HEK293 (cell line): ENCODE data around the gene CHAC1.
A peak's percentile ranks its signal among the peaks of the same experiment; 100 is the strongest.

ENCODE experiments used
- CTCF ChIA-PET: fragments of 350-600 bp; formaldehyde crosslinking; extraction: SDS; loops from one replicate; lab custom pipeline; 2021; ENCODE audit warnings: antibody characterized with exemption; lab: Yijun Ruan, JAX
- POLR2A ChIA-PET: fragments of 300-600 bp; formaldehyde crosslinking; extraction: SDS; loops from one replicate; lab custom pipeline; 2020; ENCODE audit warnings: antibody characterized with exemption, inconsistent platforms; lab: Yijun Ruan, JAX
- H3K27ac ChIP-seq: fragments of 200-500 bp; sonication (Bioruptor generic); 2 replicates; pipeline ENCODE4 v1.5.1; 2014; ENCODE audit warnings: low read depth, low read length, control low read depth, inconsistent platforms; ENCODE audit errors: extremely low read depth
- H3K36me3 ChIP-seq, 2 experiments: fragments of 200-500 bp in 1 of 2; sonication (Bioruptor generic) in 1 of 2; 1 replicate in 1 of 2; 2 replicates in 1 of 2; pipeline ENCODE4 v1.5.1; 2014 to 2017; ENCODE audit warnings: inconsistent platforms in 2 of 2, low read length in 2 of 2; ENCODE audit not compliant: control insufficient read depth in 2 of 2, insufficient read depth in 1 of 2
- H3K4me1 ChIP-seq: fragments of 200-500 bp; sonication (Bioruptor generic); 2 replicates; pipeline ENCODE4 v1.5.1; 2014; ENCODE audit warnings: mild to moderate bottlenecking, low read length, inconsistent platforms; ENCODE audit not compliant: control insufficient read depth, insufficient read depth
- H3K4me3 ChIP-seq: 2 replicates; pipeline ENCODE4 v1.5.1; 2011; ENCODE audit warnings: low read depth, mild to moderate bottlenecking, control low read depth, low read length, moderate library complexity
- H3K9me3 ChIP-seq: fragments of 200-500 bp; sonication (Bioruptor generic); 2 replicates; pipeline ENCODE4 v1.5.1; 2014; ENCODE audit warnings: low read depth, low read length, inconsistent platforms; ENCODE audit not compliant: control insufficient read depth, insufficient read depth
- MEIS1 ChIP-seq: sonication (generic); formaldehyde crosslinking; IDR thresholded peaks from 2 replicates; pipeline ENCODE4 v1.8.1; 2022; ENCODE audit warnings: missing genetic modification reagents, mild to moderate bottlenecking, borderline replicate concordance
- SP2 ChIP-seq: fragments of 450-650 bp; formaldehyde crosslinking; IDR thresholded peaks from 2 replicates; pipeline ENCODE4 v1.5.1; 2016; ENCODE audit warnings: missing biosample characterization, missing genetic modification characterization
- ZBTB8A ChIP-seq: fragments of 450-650 bp; formaldehyde crosslinking; IDR thresholded peaks from 2 replicates; pipeline ENCODE4 v1.5.1; 2016; ENCODE audit warnings: missing biosample characterization, missing genetic modification characterization
- ZFHX2 ChIP-seq: fragments of 450-650 bp; formaldehyde crosslinking; conservative IDR thresholded peaks from 2 replicates; pipeline ENCODE4 v1.5.1; 2016; ENCODE audit warnings: missing biosample characterization, missing genetic modification characterization
- ZFP3 ChIP-seq: fragments of 450-650 bp; formaldehyde crosslinking; IDR thresholded peaks from 2 replicates; pipeline ENCODE4 v1.5.1; 2016; ENCODE audit warnings: low read depth, missing biosample characterization, missing genetic modification characterization
- ZNF133 ChIP-seq: fragments of 450-650 bp; formaldehyde crosslinking; IDR thresholded peaks from 2 replicates; pipeline ENCODE4 v1.5.1; 2016; ENCODE audit warnings: missing biosample characterization, missing genetic modification characterization
- ZNF174 ChIP-seq: fragments of 450-650 bp; formaldehyde crosslinking; IDR thresholded peaks from 2 replicates; pipeline ENCODE4 v1.5.0; 2017; ENCODE audit warnings: missing biosample characterization, mild to moderate bottlenecking, missing genetic modification characterization
- ZNF211 ChIP-seq: fragments of 450-650 bp; formaldehyde crosslinking; IDR thresholded peaks from 2 replicates; pipeline ENCODE4 v1.5.1; 2016; ENCODE audit warnings: low read depth, missing biosample characterization, missing genetic modification characterization
- ZNF223 ChIP-seq: fragments of 450-650 bp; formaldehyde crosslinking; IDR thresholded peaks from 2 replicates; pipeline ENCODE4 v1.5.1; 2016; ENCODE audit warnings: missing biosample characterization, missing genetic modification characterization
- ZNF24 ChIP-seq: fragments of 450-650 bp; formaldehyde crosslinking; IDR thresholded peaks from 2 replicates; pipeline ENCODE4 v1.5.1; 2016; ENCODE audit warnings: missing biosample characterization, missing genetic modification characterization
- ZNF544 ChIP-seq: fragments of 450-650 bp; formaldehyde crosslinking; IDR thresholded peaks from 2 replicates; pipeline ENCODE4 v1.5.0; 2017; ENCODE audit warnings: missing biosample characterization, missing genetic modification characterization
- ZNF626 ChIP-seq: fragments of 450-650 bp; sonication (Bioruptor Pico); formaldehyde crosslinking; IDR thresholded peaks from 2 replicates; pipeline ENCODE4 v1.5.1; 2018; ENCODE audit warnings: missing biosample characterization, missing genetic modification characterization, inconsistent platforms
- ZNF629 ChIP-seq: fragments of 450-650 bp; formaldehyde crosslinking; IDR thresholded peaks from 2 replicates; pipeline ENCODE4 v1.5.1; 2017; ENCODE audit warnings: missing biosample characterization, missing genetic modification characterization
- ZNF664 ChIP-seq: fragments of 450-650 bp; formaldehyde crosslinking; IDR thresholded peaks from 2 replicates; pipeline ENCODE4 v1.5.1; 2016; ENCODE audit warnings: missing biosample characterization, missing genetic modification characterization
- ZNF768 ChIP-seq: fragments of 450-650 bp; formaldehyde crosslinking; IDR thresholded peaks from 2 replicates; pipeline ENCODE4 v1.5.1; 2018; ENCODE audit warnings: missing biosample characterization, mild to moderate bottlenecking, missing genetic modification characterization
- ZNF837 ChIP-seq: fragments of 450-650 bp; formaldehyde crosslinking; IDR thresholded peaks from 2 replicates; pipeline ENCODE4 v1.5.1; 2016; ENCODE audit warnings: missing biosample characterization, missing genetic modification characterization
- ZNF843 ChIP-seq: fragments of 450-650 bp; formaldehyde crosslinking; IDR thresholded peaks from 2 replicates; pipeline ENCODE4 v1.5.1; 2016; ENCODE audit warnings: missing biosample characterization, missing genetic modification characterization
- TF ChIP-seq, protein P1 (sequence below): fragments of 450-650 bp; formaldehyde crosslinking; IDR thresholded peaks from 2 replicates; pipeline ENCODE4 v1.5.1; 2016; ENCODE audit warnings: missing biosample characterization, missing genetic modification characterization
- TF ChIP-seq, protein P2 (sequence below): fragments of 450-650 bp; formaldehyde crosslinking; IDR thresholded peaks from 2 replicates; pipeline ENCODE4 v1.5.1; 2017; ENCODE audit warnings: missing biosample characterization, mild to moderate bottlenecking, missing genetic modification characterization, moderate library complexity
- TF ChIP-seq, protein P3 (sequence below): fragments of 450-650 bp; formaldehyde crosslinking; IDR thresholded peaks from 2 replicates; pipeline ENCODE4 v1.5.1; 2017; ENCODE audit warnings: missing biosample characterization, missing genetic modification characterization
- TF ChIP-seq, protein P4 (sequence below): fragments of 450-650 bp; formaldehyde crosslinking; IDR thresholded peaks from 2 replicates; pipeline ENCODE4 v1.5.1; 2016; ENCODE audit warnings: missing biosample characterization, missing genetic modification characterization
- TF ChIP-seq, protein P5 (sequence below): fragments of 450-650 bp; formaldehyde crosslinking; IDR thresholded peaks from 2 replicates; pipeline ENCODE4 v1.5.1; 2016; ENCODE audit warnings: missing biosample characterization, missing genetic modification characterization
- TF ChIP-seq, protein P6 (sequence below): fragments of 450-650 bp; IDR thresholded peaks from 2 replicates; pipeline ENCODE4 v1.5.1; 2018; ENCODE audit warnings: missing biosample characterization, mild to moderate bottlenecking, missing genetic modification characterization

Gene CHAC1

DNA sequence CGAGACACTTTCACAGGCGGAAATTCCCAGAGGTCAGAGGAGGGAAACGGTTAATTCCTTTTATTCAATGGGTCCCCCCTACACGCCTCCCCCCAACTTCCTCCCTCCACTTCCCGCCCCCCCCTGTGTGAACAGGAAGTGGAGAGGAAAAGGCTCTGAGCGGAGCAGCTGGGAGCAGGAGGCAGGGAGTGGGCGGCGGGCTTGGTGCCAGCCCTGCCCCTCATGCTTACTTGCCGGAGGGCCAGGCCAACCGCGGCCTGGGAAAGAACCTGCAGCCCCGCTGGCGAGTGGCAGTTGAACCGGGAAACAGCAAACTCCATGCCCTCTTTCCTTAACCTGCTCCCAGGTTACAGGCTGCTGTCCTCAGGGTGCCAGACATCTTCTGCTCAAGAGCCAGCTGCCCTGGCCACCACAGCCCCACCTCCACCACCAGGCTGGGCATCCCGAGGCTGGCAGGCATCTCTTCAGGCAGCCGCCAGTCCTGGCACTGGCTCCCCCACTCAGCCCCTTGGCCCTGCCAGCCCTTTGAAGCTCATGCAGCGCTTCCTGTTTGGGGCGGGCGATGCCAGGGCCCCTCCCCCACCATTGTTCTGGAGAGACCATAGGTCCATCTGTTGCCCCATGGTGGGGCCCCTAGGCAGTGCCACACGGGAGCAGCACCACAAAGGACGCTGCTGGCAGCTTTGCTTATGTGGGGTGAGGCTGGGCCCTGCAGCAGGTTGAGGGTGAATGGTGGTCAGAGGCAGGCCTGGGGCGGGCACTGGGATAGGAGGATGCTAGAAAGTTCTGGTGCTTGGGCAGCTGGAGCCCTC is 46.1 kb upstream of the CHAC1 start:
- Histone ChIP-seq H3K4me3 (peak overlapping the region; percentile 30; the same call in 1 of the 2 replicates), H3K27ac (0 out of 2 replicates have a peak overlapping the region, but pooled peaks have one; percentile 37), H3K36me3 (peaks cover 0 to 24% of the 10 kb centered on the region in 2 experiments; a peak in 1 of 3 replicates), H3K9me3 (no peaks in the 10 kb centered on the region), H3K4me1 (peaks cover 2% of the 10 kb centered on the region; the same call in 1 of the 2 replicates)
- CTCF ChIA-PET = interaction anchor here (0.5 to 7.1 kb wide), 12 partner anchors 16 to 402 kb away, joined by 3 to 71 read pairs (median 4); partner anchors contain the start of gene DLL4
- no peak for TF ChIP-seq ZNF626
- TF ChIP-seq, protein P1, sequence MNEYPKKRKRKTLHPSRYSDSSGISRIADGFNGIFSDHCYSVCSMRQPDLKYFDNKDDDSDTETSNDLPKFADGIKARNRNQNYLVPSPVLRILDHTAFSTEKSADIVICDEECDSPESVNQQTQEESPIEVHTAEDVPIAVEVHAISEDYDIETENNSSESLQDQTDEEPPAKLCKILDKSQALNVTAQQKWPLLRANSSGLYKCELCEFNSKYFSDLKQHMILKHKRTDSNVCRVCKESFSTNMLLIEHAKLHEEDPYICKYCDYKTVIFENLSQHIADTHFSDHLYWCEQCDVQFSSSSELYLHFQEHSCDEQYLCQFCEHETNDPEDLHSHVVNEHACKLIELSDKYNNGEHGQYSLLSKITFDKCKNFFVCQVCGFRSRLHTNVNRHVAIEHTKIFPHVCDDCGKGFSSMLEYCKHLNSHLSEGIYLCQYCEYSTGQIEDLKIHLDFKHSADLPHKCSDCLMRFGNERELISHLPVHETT (tag by site-specific recombination) = no peak
- TF ChIP-seq, protein P2, sequence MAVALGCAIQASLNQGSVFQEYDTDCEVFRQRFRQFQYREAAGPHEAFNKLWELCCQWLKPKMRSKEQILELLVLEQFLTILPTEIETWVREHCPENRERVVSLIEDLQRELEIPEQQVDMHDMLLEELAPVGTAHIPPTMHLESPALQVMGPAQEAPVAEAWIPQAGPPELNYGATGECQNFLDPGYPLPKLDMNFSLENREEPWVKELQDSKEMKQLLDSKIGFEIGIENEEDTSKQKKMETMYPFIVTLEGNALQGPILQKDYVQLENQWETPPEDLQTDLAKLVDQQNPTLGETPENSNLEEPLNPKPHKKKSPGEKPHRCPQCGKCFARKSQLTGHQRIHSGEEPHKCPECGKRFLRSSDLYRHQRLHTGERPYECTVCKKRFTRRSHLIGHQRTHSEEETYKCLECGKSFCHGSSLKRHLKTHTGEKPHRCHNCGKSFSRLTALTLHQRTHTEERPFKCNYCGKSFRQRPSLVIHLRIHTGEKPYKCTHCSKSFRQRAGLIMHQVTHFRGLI (tag by site-specific recombination) = peak; percentile 87
- TF ChIP-seq, protein P3, sequence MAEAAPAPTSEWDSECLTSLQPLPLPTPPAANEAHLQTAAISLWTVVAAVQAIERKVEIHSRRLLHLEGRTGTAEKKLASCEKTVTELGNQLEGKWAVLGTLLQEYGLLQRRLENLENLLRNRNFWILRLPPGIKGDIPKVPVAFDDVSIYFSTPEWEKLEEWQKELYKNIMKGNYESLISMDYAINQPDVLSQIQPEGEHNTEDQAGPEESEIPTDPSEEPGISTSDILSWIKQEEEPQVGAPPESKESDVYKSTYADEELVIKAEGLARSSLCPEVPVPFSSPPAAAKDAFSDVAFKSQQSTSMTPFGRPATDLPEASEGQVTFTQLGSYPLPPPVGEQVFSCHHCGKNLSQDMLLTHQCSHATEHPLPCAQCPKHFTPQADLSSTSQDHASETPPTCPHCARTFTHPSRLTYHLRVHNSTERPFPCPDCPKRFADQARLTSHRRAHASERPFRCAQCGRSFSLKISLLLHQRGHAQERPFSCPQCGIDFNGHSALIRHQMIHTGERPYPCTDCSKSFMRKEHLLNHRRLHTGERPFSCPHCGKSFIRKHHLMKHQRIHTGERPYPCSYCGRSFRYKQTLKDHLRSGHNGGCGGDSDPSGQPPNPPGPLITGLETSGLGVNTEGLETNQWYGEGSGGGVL (tag by site-specific recombination) = peak; percentile 45; the same call in 1 of the 2 replicates
- peak; percentile 34 for TF ChIP-seq SP2 (tag by site-specific recombination)
- no peak for TF ChIP-seq ZBTB8A (tag by site-specific recombination)
- peak; percentile 42 for TF ChIP-seq ZFHX2 (tag by site-specific recombination)
- no peak for TF ChIP-seq ZNF843 (tag by site-specific recombination)
- POLR2A ChIA-PET = interaction anchor here (1.4 kb wide), 1 partner anchor 46 kb away, joined by 4 read pairs; the partner anchor contains the start of gene CHAC1

DNA sequence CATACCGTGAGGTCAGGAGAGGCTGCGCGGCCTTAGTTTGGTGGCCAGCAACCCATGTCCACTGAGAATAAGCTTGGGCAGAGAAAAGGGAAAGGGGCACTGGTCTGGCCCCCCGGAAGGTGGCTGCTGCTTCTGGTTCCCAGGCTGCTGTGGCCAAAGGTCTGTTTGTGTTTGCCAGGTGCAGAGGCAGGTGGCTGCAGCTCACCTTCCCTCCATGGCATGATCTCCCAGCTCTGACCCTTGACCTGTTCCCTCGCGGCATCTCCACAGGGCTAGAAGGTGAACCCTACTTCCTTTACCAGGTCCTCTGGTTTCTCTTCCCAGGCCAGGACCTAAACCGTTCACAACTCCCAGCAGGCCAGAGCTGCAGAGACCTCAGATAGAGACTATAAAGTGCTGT is 45.2 kb upstream of the CHAC1 start:
- H3K9me3 ChIP-seq = no peaks in the 10 kb centered on the region
- H3K4me1 ChIP-seq = peaks cover 2% of the 10 kb centered on the region; the same call in 1 of the 2 replicates
- TF ChIP-seq, protein P4, sequence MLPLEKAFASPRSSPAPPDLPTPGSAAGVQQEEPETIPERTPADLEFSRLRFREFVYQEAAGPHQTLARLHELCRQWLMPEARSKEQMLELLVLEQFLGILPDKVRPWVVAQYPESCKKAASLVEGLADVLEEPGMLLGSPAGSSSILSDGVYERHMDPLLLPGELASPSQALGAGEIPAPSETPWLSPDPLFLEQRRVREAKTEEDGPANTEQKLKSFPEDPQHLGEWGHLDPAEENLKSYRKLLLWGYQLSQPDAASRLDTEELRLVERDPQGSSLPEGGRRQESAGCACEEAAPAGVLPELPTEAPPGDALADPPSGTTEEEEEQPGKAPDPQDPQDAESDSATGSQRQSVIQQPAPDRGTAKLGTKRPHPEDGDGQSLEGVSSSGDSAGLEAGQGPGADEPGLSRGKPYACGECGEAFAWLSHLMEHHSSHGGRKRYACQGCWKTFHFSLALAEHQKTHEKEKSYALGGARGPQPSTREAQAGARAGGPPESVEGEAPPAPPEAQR (tag by site-specific recombination) = no peak
- no peak for TF ChIP-seq ZNF24 (tag by site-specific recombination)
- no peak for TF ChIP-seq ZNF768
- no peak for TF ChIP-seq ZNF133 (tag by site-specific recombination)
- TF ChIP-seq ZNF211 (tag by site-specific recombination) = no peak
- TF ChIP-seq ZNF664 (tag by site-specific recombination) = no peak
- no peak for TF ChIP-seq ZFP3 (tag by site-specific recombination)
- no peak for TF ChIP-seq ZNF629 (tag by site-specific recombination)
- no peak for TF ChIP-seq ZNF174 (tag by site-specific recombination)
- TF ChIP-seq, protein P5, sequence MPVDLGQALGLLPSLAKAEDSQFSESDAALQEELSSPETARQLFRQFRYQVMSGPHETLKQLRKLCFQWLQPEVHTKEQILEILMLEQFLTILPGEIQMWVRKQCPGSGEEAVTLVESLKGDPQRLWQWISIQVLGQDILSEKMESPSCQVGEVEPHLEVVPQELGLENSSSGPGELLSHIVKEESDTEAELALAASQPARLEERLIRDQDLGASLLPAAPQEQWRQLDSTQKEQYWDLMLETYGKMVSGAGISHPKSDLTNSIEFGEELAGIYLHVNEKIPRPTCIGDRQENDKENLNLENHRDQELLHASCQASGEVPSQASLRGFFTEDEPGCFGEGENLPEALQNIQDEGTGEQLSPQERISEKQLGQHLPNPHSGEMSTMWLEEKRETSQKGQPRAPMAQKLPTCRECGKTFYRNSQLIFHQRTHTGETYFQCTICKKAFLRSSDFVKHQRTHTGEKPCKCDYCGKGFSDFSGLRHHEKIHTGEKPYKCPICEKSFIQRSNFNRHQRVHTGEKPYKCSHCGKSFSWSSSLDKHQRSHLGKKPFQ (tag by site-specific recombination) = no peak
- no peak for TF ChIP-seq ZNF223 (tag by site-specific recombination)
- TF ChIP-seq ZNF837 (tag by site-specific recombination) = no peak
- TF ChIP-seq ZBTB8A (tag by site-specific recombination) = no peak
- TF ChIP-seq MEIS1 (CRISPR knock-in tag) = no peak
- TF ChIP-seq, protein P6, sequence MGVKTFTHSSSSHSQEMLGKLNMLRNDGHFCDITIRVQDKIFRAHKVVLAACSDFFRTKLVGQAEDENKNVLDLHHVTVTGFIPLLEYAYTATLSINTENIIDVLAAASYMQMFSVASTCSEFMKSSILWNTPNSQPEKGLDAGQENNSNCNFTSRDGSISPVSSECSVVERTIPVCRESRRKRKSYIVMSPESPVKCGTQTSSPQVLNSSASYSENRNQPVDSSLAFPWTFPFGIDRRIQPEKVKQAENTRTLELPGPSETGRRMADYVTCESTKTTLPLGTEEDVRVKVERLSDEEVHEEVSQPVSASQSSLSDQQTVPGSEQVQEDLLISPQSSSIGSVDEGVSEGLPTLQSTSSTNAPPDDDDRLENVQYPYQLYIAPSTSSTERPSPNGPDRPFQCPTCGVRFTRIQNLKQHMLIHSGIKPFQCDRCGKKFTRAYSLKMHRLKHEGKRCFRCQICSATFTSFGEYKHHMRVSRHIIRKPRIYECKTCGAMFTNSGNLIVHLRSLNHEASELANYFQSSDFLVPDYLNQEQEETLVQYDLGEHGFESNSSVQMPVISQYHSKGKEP (tag by site-specific recombination) = no peak
- no peak for TF ChIP-seq ZNF544 (tag by site-specific recombination)
- TF ChIP-seq, all 188 proteins: peak for 0
- Histone ChIP-seq H3K27ac (no peak overlapping the region), H3K4me3 (no peak overlapping the region), H3K36me3 (peaks cover 0 to 16% of the 10 kb centered on the region in 2 experiments; a peak in 1 of 3 replicates)
- ChIA-PET POLR2A (no interaction called here), CTCF (interaction anchor here (0.9 to 7.1 kb wide), 3 partner anchors 21 to 116 kb away, joined by 3 to 71 read pairs (median 18); partner anchors contain the start of gene DLL4)
